Measurements from ENCODE around the gene SLC25A31.

DNA sequence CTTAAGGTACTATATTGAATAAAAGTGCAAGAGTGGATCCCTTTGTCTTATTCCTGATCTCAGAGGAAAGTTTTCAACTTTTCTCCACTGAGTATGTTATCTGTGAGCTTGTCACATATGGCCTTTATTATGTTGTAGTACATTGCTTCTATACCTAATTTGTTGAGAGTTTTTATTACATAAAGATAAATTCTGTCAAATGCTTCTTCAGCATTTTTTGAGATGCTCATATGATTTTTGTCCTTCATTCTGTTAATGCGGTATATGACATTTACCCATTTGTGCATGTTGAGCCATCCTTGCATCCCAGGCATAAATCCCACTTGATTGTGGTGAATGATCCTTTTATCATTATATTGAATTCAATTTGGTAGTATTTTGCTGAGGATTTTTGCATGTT is 11.0 kb downstream of the SLC25A31 start:
- TF ChIP-seq EZH2 (IDR thresholded peaks at IDR 0.05; ENCODE audit: borderline replicate concordance, low read depth, low read length, severe bottlenecking): no peak
- TF ChIP-seq, protein P1, sequence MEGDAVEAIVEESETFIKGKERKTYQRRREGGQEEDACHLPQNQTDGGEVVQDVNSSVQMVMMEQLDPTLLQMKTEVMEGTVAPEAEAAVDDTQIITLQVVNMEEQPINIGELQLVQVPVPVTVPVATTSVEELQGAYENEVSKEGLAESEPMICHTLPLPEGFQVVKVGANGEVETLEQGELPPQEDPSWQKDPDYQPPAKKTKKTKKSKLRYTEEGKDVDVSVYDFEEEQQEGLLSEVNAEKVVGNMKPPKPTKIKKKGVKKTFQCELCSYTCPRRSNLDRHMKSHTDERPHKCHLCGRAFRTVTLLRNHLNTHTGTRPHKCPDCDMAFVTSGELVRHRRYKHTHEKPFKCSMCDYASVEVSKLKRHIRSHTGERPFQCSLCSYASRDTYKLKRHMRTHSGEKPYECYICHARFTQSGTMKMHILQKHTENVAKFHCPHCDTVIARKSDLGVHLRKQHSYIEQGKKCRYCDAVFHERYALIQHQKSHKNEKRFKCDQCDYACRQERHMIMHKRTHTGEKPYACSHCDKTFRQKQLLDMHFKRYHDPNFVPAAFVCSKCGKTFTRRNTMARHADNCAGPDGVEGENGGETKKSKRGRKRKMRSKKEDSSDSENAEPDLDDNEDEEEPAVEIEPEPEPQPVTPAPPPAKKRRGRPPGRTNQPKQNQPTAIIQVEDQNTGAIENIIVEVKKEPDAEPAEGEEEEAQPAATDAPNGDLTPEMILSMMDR (IDR thresholded peaks at IDR 0.05; ENCODE audit: borderline replicate concordance, extremely low read depth, low read length, poor library complexity, severe bottlenecking): no peak
